ENCODE data around the gene BCL2.

DNA sequence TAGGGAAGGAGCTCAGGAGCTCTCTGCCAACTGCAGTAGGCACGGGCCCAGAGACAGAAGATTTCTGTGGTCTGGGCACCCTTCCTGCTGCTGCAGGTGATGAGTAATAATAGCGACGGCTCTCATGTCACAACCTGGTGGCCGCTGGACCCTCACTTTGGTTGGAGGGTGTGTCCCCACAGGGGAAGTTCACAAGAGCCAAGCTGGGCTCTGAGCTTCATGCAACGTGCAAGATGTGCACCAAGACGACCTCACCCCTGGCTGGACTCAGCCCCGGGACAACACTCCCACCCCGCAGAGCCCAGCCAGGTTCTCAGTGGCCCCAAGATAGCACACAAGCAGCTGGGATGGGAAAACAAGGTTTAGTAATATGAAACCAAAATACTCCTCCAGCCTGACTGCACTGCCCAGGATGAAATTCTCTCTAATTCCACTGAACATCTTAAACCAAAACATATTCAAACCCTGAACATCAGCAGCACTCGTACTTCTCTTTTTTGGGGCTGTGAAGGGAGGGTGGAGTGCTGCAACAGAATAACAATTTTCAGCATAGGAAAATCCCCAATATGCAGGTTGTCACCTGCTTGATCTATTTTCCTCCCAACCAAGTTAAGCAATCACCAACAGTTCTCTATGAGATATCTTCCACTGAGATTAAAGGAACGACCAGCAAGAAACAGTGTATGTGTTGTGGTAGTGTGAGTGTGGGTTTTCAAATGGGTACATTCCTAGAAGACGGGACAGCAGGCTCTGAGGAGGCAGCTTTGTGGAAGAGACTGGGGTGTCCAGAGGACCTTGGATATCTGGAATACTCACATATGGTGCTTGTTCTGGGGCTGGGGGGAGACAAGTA, 26.5 kb downstream of the BCL2 start:
- no peak for TF ChIP-seq EZH2 (IDR thresholded peaks at IDR 0.05)
- no peak for TF ChIP-seq POLR2AphosphoS5 (IDR thresholded peaks at IDR 0.05; ENCODE audit: borderline replicate concordance, low read depth, low read length)

All from SK-N-MC (cell line).